A673 (cell line): Measurements from ENCODE around the gene SH2D1A. TPM values are rescaled to one million over a fixed set of nuclear protein-coding genes. Genes with fewer than 3 reads are reported as not detected.

Experiments used
- BruUV-seq: library from RNA; stranded (reverse); fragments of 400-500 nt; replicated peaks from 2 replicates; lab custom pipeline; 2021; lab: Mats Ljungman, UMichigan
- CTCF ChIA-PET: fragments of 300-600 bp; sonication (Branson Sonifier 250); formaldehyde crosslinking; loops from one replicate; lab custom pipeline; 2022; ENCODE audit warnings: antibody characterized with exemption; lab: Charles Lee
- POLR2A ChIA-PET: fragments of 300-600 bp; sonication (Branson Sonifier 250); formaldehyde crosslinking; loops from one replicate; lab custom pipeline; 2022; ENCODE audit warnings: antibody characterized with exemption; ENCODE audit not compliant: low non-redundant PET; lab: Charles Lee
- DNase-seq: peaks from one replicate; pipeline ENCODE4 v3.0.0-alpha.2; 2015; ENCODE audit warnings: low spot score
- H3K27ac ChIP-seq: fragments of 200-600 bp; sonication (generic); 2 replicates; pipeline ENCODE4 v1.5.1; 2016; ENCODE audit warnings: mixed run types, low read depth, mild to moderate bottlenecking, mixed read lengths, antibody characterized with exemption, low read length; ENCODE audit not compliant: poor library complexity, severe bottlenecking
- H3K27me3 ChIP-seq: fragments of 200-600 bp; sonication (generic); replicated peaks from 2 replicates; pipeline ENCODE4 v1.6.1; 2017; ENCODE audit warnings: mixed run types, low read depth, mild to moderate bottlenecking, mixed read lengths, antibody characterized with exemption, low read length; ENCODE audit not compliant: insufficient read depth, poor library complexity
- H3K36me3 ChIP-seq: fragments of 200-600 bp; sonication (generic); 2 replicates; pipeline ENCODE4 v1.6.1; 2016; ENCODE audit warnings: mixed run types, mild to moderate bottlenecking, mixed read lengths, antibody characterized with exemption, low read length; ENCODE audit not compliant: insufficient read depth, poor library complexity, severe bottlenecking
- H3K4me1 ChIP-seq: fragments of 200-600 bp; sonication (generic); 2 replicates; pipeline ENCODE4 v1.6.1; 2017; ENCODE audit warnings: mixed run types, mild to moderate bottlenecking, mixed read lengths, antibody characterized with exemption, low read length; ENCODE audit not compliant: insufficient read depth, poor library complexity, severe bottlenecking
- H3K4me3 ChIP-seq: fragments of 200-600 bp; sonication (generic); 2 replicates; pipeline ENCODE4 v1.5.1; 2016; ENCODE audit warnings: low read depth, mixed run types, mild to moderate bottlenecking, mixed read lengths, low read length; ENCODE audit not compliant: poor library complexity, severe bottlenecking
- H3K9me3 ChIP-seq: fragments of 200-600 bp; sonication (generic); 2 replicates; pipeline ENCODE4 v1.6.1; 2016; ENCODE audit warnings: mixed run types, low read depth, mild to moderate bottlenecking, mixed read lengths, antibody characterized with exemption, low read length; ENCODE audit not compliant: poor library complexity, severe bottlenecking
- CTCF ChIP-seq: fragments of 300-800, 200-600 bp; sonication (generic); conservative IDR thresholded peaks from 2 replicates; pipeline ENCODE4 v1.5.1; 2017; ENCODE audit warnings: low read depth, mild to moderate bottlenecking, antibody characterized with exemption, low read length, moderate library complexity, mixed read lengths
- EZH2 ChIP-seq: fragments of 200-600 bp; sonication (generic); IDR thresholded peaks from 2 replicates; pipeline ENCODE4 v1.6.1; 2017; ENCODE audit warnings: borderline replicate concordance, low read depth, mild to moderate bottlenecking, mixed read lengths, antibody characterized with exemption, low read length; ENCODE audit not compliant: poor library complexity, severe bottlenecking
- intact Hi-C: fragments of 100-400 bp; cut with micrococcal nuclease; formaldehyde crosslinking; loops from one replicate; pipeline ENCODE4 v1.10.0; 2022; ENCODE audit not compliant: unreplicated experiment
- total RNA-seq: library from RNA; stranded (reverse); gene quantifications from 2 replicates; pipeline ENCODE4 v1.2.3, GENCODE V29; 2021

Gene SH2D1A
- total RNA-seq, 1 experiment from 2014 or later, result 0.71 TPM

GRCh38 chrX:124415115-124415800 lies 68.9 kb downstream of the SH2D1A start:
- Histone ChIP-seq H3K9me3 (no peaks in the 10 kb centered on the region), H3K4me3 (no peak overlapping the region), H3K27me3 (no peaks in the 10 kb centered on the region), H3K4me1 (no peaks in the 10 kb centered on the region), H3K27ac (no peak overlapping the region), H3K36me3 (no peaks in the 10 kb centered on the region)
- TF ChIP-seq CTCF (no peak), EZH2 (no peak)
- ChIA-PET POLR2A (no interaction called here), CTCF (no interaction called here)
- intact Hi-C loops, result no loop called here
- BruUV-seq, result no TSS peak
- no peak for DNase-seq

DNA sequence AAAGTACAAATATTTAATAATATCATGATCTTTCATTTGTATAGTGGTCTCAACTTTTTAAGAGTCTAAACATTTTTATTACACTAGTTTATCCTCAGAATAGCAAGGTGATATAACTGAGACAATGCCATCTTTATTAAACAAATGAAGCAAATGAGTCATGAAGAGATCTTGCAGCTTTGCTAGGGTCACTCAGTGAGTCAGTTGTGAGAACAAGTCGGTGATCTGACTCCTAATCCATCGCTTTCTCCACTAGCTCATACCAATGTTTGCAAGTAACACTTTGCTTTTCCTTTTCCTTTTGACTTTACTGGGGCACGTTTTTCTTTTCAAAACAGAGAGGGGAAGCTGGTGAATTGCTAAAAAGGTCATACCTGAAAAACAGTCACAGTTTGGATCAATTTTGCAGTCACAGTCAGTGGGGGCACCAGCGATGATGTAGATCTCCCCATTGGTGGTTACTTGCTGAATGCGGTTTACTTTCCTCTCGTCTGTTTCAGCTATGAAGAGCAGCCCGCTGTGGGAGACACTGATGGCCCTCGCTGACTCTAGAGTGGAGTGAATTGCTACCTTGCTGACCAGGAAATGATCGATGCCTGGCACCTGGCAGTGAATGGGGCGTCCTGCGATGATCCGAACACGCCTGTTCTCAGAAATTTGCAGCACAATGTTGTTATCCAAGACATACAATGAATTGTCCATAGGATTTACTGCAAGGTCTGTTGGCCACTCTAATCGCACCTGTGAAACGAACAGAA lies 75.7 kb downstream of the SH2D1A start:
- no peak overlapping the region for H3K4me3 ChIP-seq
- no peak for DNase-seq
- BruUV-seq, result no TSS peak
- POLR2A ChIA-PET, result no interaction called here
- CTCF ChIA-PET, result no interaction called here
- TF ChIP-seq CTCF (no peak), EZH2 (no peak)
- H3K4me1 ChIP-seq, result no peaks in the 10 kb centered on the region
- no peaks in the 10 kb centered on the region for H3K27me3 ChIP-seq
- no peak overlapping the region for H3K27ac ChIP-seq
- intact Hi-C loops, result no loop called here
- no peaks in the 10 kb centered on the region for H3K36me3 ChIP-seq
- H3K9me3 ChIP-seq, result no peaks in the 10 kb centered on the region

Other genes starting within 250 kb of the SH2D1A start
- gene TEX13D, start 13.9 kb upstream of the SH2D1A start, total RNA-seq, result 0.42 and 0.47 TPM in 2 replicates